ENCODE data around the gene RALGAPA2.

- TF ChIP-seq, protein P1, sequence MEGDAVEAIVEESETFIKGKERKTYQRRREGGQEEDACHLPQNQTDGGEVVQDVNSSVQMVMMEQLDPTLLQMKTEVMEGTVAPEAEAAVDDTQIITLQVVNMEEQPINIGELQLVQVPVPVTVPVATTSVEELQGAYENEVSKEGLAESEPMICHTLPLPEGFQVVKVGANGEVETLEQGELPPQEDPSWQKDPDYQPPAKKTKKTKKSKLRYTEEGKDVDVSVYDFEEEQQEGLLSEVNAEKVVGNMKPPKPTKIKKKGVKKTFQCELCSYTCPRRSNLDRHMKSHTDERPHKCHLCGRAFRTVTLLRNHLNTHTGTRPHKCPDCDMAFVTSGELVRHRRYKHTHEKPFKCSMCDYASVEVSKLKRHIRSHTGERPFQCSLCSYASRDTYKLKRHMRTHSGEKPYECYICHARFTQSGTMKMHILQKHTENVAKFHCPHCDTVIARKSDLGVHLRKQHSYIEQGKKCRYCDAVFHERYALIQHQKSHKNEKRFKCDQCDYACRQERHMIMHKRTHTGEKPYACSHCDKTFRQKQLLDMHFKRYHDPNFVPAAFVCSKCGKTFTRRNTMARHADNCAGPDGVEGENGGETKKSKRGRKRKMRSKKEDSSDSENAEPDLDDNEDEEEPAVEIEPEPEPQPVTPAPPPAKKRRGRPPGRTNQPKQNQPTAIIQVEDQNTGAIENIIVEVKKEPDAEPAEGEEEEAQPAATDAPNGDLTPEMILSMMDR (conservative IDR thresholded peaks at IDR 0.05; ENCODE audit: low read length), result no peak
- TF ChIP-seq EZH2phosphoT487 (IDR thresholded peaks at IDR 0.05; ENCODE audit: borderline replicate concordance), result no peak
Measured at GRCh38 chr20:20364593-20365479, 347.6 kb downstream of the RALGAPA2 start.
